GM18511 (cell line): ENCODE results near the gene YPEL3.
"Not testable (repeated sequence)": the region's sequence is repeated elsewhere in the genome, so short reads cannot be mapped to it uniquely, and the experiment has no call there.

Experiments used
- ATAC-seq: cut with Tn5 transposase; IDR thresholded peaks from one replicate; pipeline ENCODE4 v1.9.1; 2021; ENCODE audit warnings: mild to moderate bottlenecking, moderate library complexity; ENCODE audit not compliant: unreplicated experiment

YPEL3 gene

DNA sequence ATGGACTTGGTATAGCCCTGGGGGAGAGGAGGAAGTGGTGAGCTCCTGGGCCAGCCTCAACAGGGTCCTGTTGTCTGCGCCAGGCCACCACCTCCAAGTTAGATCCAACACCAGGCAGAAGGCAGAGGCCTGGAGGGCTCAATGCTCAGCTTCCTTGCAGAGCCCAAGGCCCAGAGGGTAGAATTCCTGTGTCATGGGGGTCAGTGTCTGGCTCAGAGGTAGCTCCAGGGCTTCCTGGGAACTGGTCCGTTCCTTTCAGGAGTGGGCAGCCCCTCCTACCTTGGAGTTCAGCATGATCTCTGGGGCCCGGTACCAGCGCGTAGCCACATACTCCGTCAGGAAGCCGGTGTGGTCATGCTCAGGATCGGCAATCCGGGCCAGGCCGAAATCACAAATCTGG, 21.8 kb upstream of the YPEL3 start:
- no peak for ATAC-seq

DNA sequence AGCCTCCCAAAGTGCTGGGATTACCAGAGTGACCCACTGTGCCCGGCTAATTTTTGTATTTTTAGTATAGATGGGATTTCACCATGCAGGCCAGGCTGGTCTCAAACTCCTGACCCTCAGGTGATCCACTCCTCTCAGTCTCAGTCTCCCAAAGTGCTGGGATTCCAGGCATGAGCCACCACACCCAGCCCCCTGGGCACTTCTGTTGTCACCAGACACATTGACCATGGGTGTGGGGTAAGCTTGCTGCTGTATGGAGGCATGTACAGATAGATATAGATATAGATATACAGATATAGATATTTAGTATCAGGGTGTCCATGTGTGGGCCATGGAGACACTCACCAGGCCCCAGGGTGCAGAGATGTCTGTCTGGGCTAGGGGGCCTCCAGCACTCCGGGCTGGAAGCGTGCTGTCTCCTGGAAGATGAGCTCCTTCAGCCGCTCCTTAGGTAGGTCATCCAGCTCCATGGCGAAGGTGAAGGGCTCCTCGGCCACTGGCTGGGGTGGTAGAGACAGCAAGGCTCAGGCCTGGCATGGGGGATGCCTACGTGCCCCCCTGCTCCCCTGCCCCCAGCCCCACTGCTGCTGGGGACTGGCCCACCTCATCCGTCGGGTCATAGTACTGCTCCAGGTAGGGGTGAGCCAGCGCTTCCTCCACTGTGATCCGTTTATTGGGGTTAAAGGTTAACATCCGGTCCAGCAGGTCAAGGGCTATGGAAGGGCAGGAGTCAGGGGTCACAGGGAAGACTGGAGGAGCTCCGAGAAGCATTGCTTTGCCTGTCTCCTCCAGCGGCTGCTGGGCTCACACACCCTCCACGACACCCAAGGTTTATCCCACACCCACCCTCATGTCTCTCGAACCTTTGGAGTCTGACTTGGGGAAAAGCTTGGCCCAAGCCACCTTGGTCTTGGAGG, 20.5 kb upstream of the YPEL3 start:
- ATAC-seq = no peak

GRCh38 chr16:30115238-30115637, 19.2 kb upstream of the YPEL3 start:
- ATAC-seq = no peak

DNA sequence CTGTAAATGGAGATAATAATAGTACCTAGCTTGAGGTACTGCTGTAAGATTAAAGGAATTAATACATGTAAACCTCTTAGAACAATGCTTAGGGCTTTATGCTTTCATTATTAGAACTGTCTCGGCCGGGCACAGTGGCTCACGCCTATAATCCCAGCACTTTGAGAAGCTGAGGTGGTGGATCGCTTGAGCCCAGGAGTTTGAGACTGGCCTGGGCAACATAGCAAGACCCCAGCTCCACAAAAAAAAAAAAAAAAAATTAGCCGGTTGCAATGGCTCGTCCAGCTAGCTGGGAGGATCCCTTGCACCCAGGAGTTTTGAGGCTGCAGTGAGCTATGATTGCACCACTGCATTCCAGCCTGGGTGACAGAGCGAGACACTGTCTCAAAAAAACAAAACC, 18.8 kb upstream of the YPEL3 start:
- ATAC-seq = not testable (repeated sequence)

DNA sequence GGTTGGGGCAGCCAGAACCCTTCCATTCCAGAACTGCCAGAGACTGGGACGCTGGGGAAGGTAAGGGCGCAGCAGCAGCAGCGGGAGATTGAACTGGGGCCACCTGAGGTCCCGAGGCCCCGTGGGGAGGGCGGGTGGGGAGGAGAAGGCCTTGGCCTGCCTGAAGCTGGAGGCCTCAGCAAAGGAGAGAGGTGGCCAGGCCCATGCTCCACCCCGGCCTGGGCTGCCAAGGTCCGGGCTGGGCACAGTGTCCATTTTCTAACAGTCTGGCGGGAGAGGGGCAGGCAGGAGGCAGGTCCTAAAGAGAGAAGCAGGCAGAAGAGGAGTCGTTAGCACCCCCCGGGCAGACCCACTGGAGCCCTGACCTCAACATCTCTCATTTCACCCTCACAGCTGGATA, 18.4 kb upstream of the YPEL3 start:
- no peak for ATAC-seq

GRCh38 chr16:30113711-30114333, 17.8 kb upstream of the YPEL3 start:
- ATAC-seq = no peak

DNA sequence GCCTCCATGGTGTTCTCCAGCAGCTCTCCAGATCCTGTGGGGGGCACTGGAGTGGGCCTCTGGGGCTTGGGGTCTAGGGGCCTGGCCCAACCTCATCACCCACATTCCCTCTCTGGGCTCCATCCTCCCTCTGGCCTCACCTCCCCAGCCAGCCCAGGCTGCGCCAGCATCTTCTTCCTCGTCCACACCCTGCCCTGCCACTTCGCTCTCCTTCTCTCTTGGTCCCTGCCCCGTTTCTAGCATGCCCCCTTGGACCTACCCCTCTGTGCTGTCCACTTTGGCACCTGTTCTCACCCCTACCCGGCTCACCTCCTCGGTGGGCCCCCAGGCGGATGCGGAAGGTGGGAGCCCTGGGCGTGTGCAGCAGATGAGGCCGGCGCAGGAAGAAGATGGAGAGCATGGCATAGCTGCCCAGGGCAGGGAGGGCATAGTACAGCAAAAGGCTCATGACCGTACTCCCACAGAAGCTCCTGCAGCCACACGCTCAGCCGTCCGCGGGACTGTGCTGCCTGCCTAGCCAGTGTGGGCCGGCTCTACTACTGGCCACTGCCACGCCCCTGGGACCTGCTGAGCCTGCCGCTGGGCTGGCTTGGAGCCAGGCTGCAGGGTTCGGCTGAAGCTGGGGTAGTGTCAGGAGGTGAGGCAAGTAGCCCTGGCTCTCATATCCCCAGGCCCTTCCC, 17.2 kb upstream of the YPEL3 start, which contains the start of gene GDPD3:
Gene GDPD3 (minus strand): TSS at position 507 of the 680 bp plus-strand sequence. CDS start 59 bp downstream, at position 448.
- ATAC-seq = no peak

- no peak for ATAC-seq
These were observed 16.4 kb upstream of the YPEL3 start for GRCh38 chr16:30112197-30113030.

GRCh38 chr16:30110661-30111060, 14.6 kb upstream of the YPEL3 start:
- no peak for ATAC-seq

GRCh38 chr16:30108059-30108850, 12.2 kb upstream of the YPEL3 start:
- ATAC-seq = no peak

- ATAC-seq = no peak
These were observed 8.5 kb upstream of the YPEL3 start for GRCh38 chr16:30104492-30104891.

DNA sequence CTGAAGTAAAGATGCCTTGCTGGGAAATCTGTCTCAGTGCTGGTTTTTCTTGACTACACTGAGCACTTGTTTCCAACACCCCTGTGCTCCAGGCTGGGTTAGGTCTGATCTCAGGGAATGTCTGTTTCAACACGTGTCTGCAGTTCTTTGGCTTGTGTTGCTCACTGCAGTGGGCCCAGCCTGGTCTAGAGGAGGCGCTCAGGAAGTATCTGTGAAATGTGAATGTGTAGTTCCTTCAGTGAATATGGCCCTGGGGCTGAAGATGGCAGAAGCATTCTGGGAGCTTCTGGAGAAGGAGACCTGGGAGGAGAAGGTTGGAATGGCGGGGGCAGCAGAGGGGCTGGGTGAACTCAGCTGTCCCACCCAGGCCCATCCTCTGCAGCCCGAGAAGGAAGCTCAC, 8.1 kb upstream of the YPEL3 start:
- ATAC-seq = no peak

DNA sequence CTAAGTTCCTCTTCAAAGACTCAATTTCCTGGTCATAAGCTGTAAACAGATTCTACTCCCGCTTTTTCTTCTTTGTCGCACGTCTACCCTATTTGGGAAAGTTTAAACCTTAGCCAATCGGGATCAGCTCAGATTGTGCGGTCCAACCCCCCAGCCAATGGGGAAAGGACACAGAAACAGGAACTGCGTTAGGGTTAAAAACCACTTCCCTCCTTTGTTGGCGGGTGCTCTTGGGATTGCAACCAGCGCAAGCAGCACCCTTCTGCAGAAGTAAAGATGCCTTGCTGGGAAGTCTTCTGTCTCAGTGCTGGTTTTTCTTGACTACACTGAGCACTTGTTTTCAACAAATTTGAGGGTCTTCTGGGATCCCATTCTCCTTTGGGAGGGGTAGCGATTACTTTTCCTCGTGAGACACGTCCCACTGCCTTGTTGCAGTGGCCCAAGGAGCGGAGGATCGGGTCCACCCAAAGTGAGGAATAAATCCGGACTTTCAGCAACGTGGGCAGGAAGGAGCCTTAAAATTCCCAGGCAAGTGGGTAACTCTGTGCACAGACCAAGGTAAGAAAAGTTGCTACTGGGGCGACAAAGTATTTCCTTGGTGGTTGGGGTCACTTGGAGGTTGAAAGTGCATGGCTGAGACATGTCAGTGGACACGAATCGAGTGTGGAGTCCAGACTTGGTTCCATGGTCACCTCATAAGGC, 1.0 kb upstream of the YPEL3 start:
- ATAC-seq = no peak

GRCh38 chr16:30095166-30096078, 591 bp downstream of the YPEL3 start:
- no peak for ATAC-seq

- ATAC-seq = no peak
These were observed 1.4 kb downstream of the YPEL3 start for GRCh38 chr16:30094541-30095165.

DNA sequence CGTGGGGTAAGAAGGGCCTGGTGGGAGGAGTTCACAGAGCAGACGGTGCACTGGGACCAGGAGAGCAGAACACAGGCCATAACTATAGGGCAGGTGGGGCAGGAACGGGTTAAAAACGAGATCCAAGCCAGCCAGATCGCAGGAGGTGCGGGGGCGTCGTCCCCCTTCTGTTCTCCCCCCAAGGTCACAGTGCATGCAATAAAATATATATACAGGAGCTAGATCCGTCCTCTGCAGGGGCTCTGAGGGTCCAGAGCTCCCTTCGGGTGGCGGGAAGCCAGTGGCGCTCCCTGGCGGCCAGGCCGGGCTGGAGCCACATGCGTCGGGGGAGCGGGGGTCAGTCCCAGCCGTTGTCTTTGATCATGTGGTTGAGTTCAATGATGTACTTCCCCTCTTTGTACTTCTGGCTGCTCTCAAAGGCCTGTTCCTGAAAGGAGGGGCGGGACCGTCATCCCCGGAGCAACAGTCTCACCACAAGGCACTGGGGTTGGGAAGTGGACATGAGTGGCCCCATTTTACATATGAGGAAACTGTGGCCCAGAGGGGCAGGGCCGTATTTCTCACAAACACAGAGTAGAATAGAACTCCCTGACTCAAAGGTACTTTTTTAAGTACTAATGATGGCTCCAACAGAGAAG, 3.5 kb downstream of the YPEL3 start:
- peak; percentile 42 for ATAC-seq
